Endothelial cell of umbilical vein (primary cell): Measurements from ENCODE around the gene RAB1A. TPM values are rescaled to one million over a fixed set of nuclear protein-coding genes. Genes with fewer than 3 reads are reported as not detected.

Source experiments
- BruUV-seq: library from RNA; stranded (reverse); fragments of 400-500 nt; replicated peaks from 2 replicates; lab custom pipeline; 2021; lab: Mats Ljungman, UMichigan
- CTCF ChIA-PET: fragments of 300-600, 350-600 bp; sonication (Branson Sonifier 250); formaldehyde crosslinking; loops from one replicate; lab custom pipeline; 2021; ENCODE audit warnings: antibody characterized with exemption, inconsistent platforms; lab: Charles Lee
- POLR2A ChIA-PET: fragments of 300-600, 350-600 bp; sonication (Branson Sonifier 250); formaldehyde crosslinking; loops from one replicate; lab custom pipeline; 2021; ENCODE audit warnings: antibody characterized with exemption, inconsistent platforms; lab: Charles Lee
- DNase-seq: peaks from one replicate; pipeline ENCODE4 v3.0.0-alpha.2; 2011; ENCODE audit warnings: low read depth, low spot score
- FAIRE-seq: peaks from 2 replicates; lab custom pipeline; 2011; peaks lifted over from hg19 to GRCh38; lab: Jason Lieb, UNC
- H2AFZ ChIP-seq: 2 replicates; pipeline ENCODE4 v1.6.0; 2012; ENCODE audit warnings: low read depth, low read length, control low read depth, inconsistent platforms
- H3K27ac ChIP-seq: 2 replicates; pipeline ENCODE4 v1.5.1; 2011; ENCODE audit warnings: low read depth, mild to moderate bottlenecking, control low read depth, low read length, moderate library complexity; ENCODE audit not compliant: insufficient read depth
- H3K27me3 ChIP-seq, 2 experiments: 2 replicates each; pipeline versions ENCODE4 v1.6.0 to v1.6.1; 2011; ENCODE audit warnings: low read length in 2 of 2, mixed read lengths in 1 of 2; ENCODE audit not compliant: control insufficient read depth in 2 of 2, insufficient read depth in 2 of 2
- H3K36me3 ChIP-seq, 2 experiments: 2 replicates in 1 of 2; 3 replicates in 1 of 2; pipeline ENCODE4 v1.5.1; 2011; ENCODE audit warnings: low read length in 2 of 2, mild to moderate bottlenecking in 1 of 2, moderate library complexity in 1 of 2; ENCODE audit not compliant: control insufficient read depth in 2 of 2, insufficient read depth in 2 of 2; ENCODE audit errors: extremely low read depth in 1 of 2
- H3K4me1 ChIP-seq: 3 replicates; pipeline ENCODE4 v1.5.1; 2011; ENCODE audit warnings: mild to moderate bottlenecking, low read length; ENCODE audit not compliant: control insufficient read depth, insufficient read depth; ENCODE audit errors: extremely low read depth
- H3K4me2 ChIP-seq: 2 replicates; pipeline ENCODE4 v1.6.1; 2011; ENCODE audit warnings: low read length, control low read depth, mixed read lengths; ENCODE audit not compliant: insufficient read depth
- H3K4me3 ChIP-seq, 3 experiments: fragments of 200-600 bp in 1 of 3; sonication (generic), shearing (Covaris generic) in 1 of 3; replicated peaks in 1 of 3; 2 replicates each; pipeline ENCODE4 v1.5.1; 2011 to 2016; ENCODE audit warnings: control low read depth in 3 of 3, low read length in 3 of 3, mild to moderate bottlenecking in 2 of 3, inconsistent platforms in 1 of 3, low read depth in 1 of 3, moderate library complexity in 1 of 3; ENCODE audit not compliant: insufficient read depth in 1 of 3
- H3K79me2 ChIP-seq: 2 replicates; pipeline ENCODE4 v1.6.0; 2012; ENCODE audit warnings: low read length, inconsistent platforms; ENCODE audit not compliant: control insufficient read depth, insufficient read depth
- H3K9ac ChIP-seq: replicated peaks from 2 replicates; pipeline ENCODE3; 2011; ENCODE audit warnings: low read length, control low read depth; ENCODE audit not compliant: insufficient read depth; ENCODE audit errors: extremely low read depth
- H3K9me1 ChIP-seq: replicated peaks from 3 replicates; pipeline ENCODE4 v1.6.0; 2011; ENCODE audit warnings: mild to moderate bottlenecking, low read length; ENCODE audit not compliant: control insufficient read depth, insufficient read depth; ENCODE audit errors: extremely low read depth
- H3K9me3 ChIP-seq: replicated peaks from 2 replicates; pipeline ENCODE4 v1.5.1; 2012; ENCODE audit warnings: low read length, inconsistent platforms; ENCODE audit not compliant: control insufficient read depth, insufficient read depth
- H4K20me1 ChIP-seq: replicated peaks from 2 replicates; pipeline ENCODE3; 2011; ENCODE audit warnings: mild to moderate bottlenecking, low read length; ENCODE audit not compliant: control insufficient read depth, insufficient read depth; ENCODE audit errors: extremely low read depth
- EZH2 ChIP-seq: IDR thresholded peaks from 2 replicates; pipeline ENCODE4 v1.6.1; 2012; ENCODE audit warnings: borderline replicate concordance, low read depth, mild to moderate bottlenecking, moderate library complexity, low read length, inconsistent platforms; ENCODE audit not compliant: severe bottlenecking
- FOS ChIP-seq: IDR thresholded peaks from 2 replicates; pipeline ENCODE4 v1.6.1; 2011; ENCODE audit warnings: mild to moderate bottlenecking, low read length, moderate library complexity, borderline replicate concordance; ENCODE audit not compliant: insufficient read depth
- GATA2 ChIP-seq: IDR thresholded peaks from 2 replicates; pipeline ENCODE4 v1.7.0; 2011; ENCODE audit warnings: low read depth, mild to moderate bottlenecking, moderate library complexity, mixed read lengths, low read length; ENCODE audit not compliant: insufficient read length, insufficient read depth
- JUN ChIP-seq: IDR thresholded peaks from 2 replicates; pipeline ENCODE4 v1.6.1; 2011; ENCODE audit warnings: borderline replicate concordance, low read depth; ENCODE audit not compliant: insufficient read length, insufficient read depth
- MYC ChIP-seq: IDR thresholded peaks from one replicate; pipeline ENCODE4 v1.6.1; 2011; ENCODE audit warnings: mild to moderate bottlenecking, low read depth, low read length
- POLR2A ChIP-seq: IDR thresholded peaks from 2 replicates; pipeline ENCODE4 v1.6.1; 2012; ENCODE audit warnings: low read depth, mild to moderate bottlenecking, control low read depth, low read length
- POLR2AphosphoS5 ChIP-seq: IDR thresholded peaks from 2 replicates; pipeline ENCODE4 v1.6.1; 2012; ENCODE audit warnings: low read depth, mild to moderate bottlenecking, control low read depth, low read length, moderate library complexity; ENCODE audit not compliant: insufficient read depth
- dilution Hi-C: fragments of 300-500 bp; cut with MboI; formaldehyde crosslinking; loops from one replicate; pipeline ENCODE4 v1.15.0; 2019; ENCODE audit warnings: low sequenced_read_pairs; ENCODE audit not compliant: extremely low pct_ligation_motif_present
- intact Hi-C: fragments of 100-400 bp; cut with micrococcal nuclease; formaldehyde crosslinking; loops from one replicate; pipeline ENCODE4 v1.10.0; 2022
- polyA plus RNA-seq, 4 experiments: library from polyadenylated mRNA; depleted of rRNA in 3 of 4; stranded (reverse) in 3 of 4; unstranded in 1 of 4; fragments of >200 nt; gene quantifications; 2 replicates each; pipeline versions ENCODE4 v1.2.1 to v1.2.3, GENCODE V29; 2011 to 2012; ENCODE audit warnings: missing spikeins in 1 of 4
- total RNA-seq: library from RNA; stranded (reverse); gene quantifications from 2 replicates; pipeline ENCODE4 v1.2.3, GENCODE V29; 2021
- TF ChIP-seq, protein P1 (sequence below): IDR thresholded peaks from 2 replicates; pipeline ENCODE4 v1.6.1; 2011; ENCODE audit not compliant: insufficient read depth, insufficient read length

RAB1A gene
- total and polyA plus RNA-seq, 2 donors (not counting 3 experiments of a cell fraction or from before 2014, with no cell fraction given) = 121 to 176 TPM

DNA sequence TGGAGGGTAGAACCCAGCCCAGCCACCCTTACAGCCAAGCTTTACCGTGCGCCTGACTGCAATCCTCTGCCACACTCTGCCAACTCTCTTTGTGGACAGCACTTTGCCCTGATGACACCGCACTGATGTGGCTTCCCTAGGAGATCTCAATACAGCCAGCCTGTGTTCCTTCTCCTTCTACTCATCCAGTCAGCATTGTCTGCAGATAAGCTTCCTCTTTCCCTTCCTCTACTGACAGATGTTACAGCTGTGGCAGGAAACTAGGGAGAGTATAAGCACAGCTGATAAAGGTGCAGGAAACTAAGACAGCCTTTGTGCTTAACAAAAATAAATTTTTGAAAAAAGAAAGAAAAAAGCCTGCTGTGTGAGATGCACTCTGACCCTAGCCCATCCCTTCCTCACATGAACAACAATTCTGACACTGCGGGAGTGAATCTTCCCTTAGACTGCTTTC is 48.6 kb downstream of the RAB1A start:
- peak; percentile 72 for FAIRE-seq
- ChIA-PET POLR2A (interaction anchor here (0.6 to 1.0 kb wide), 2 partner anchors 22 to 98 kb away, joined by 3 to 10 read pairs; no protein-coding TSS in a partner anchor), CTCF (interaction anchor here (0.6 to 2.1 kb wide), 6 partner anchors 16 to 164 kb away, joined by 3 to 9 read pairs (median 5); partner anchors contain the start of gene RAB1A)
- Histone ChIP-seq H3K79me2 (peaks cover 2% of the 10 kb centered on the region), H3K27me3 (no peaks in the 10 kb centered on the region), H3K9me1 (no peaks in the 10 kb centered on the region), H3K4me3 (no peak overlapping the region), H3K4me2 (no peak overlapping the region), H3K4me1 (peaks cover 17% of the 10 kb centered on the region), H3K9me3 (no peaks in the 10 kb centered on the region), H3K27ac (peak overlapping the region; percentile 37), H4K20me1 (no peaks in the 10 kb centered on the region), H2AFZ (no peak overlapping the region), H3K9ac (no peak overlapping the region), H3K36me3 (peaks cover 25 to 29% of the 10 kb centered on the region in 2 experiments)
- dilution Hi-C loops (no loop called here), intact Hi-C loops (loop anchor here (1.0 kb wide), 1 partner anchor 49 kb away; the partner anchor contains the start of gene RAB1A)
- TF ChIP-seq, protein P1, sequence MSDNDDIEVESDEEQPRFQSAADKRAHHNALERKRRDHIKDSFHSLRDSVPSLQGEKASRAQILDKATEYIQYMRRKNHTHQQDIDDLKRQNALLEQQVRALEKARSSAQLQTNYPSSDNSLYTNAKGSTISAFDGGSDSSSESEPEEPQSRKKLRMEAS = no peak
- TF ChIP-seq POLR2AphosphoS5 = peak; percentile 67
- peak; percentile 63 for TF ChIP-seq POLR2A
- TF ChIP-seq JUN = peak; percentile 39
- TF ChIP-seq FOS = peak; percentile 82
- TF ChIP-seq GATA2 = peak; percentile 96
- no peak for TF ChIP-seq MYC
- TF ChIP-seq EZH2 = no peak
- BruUV-seq = no TSS peak
- peak; percentile 84 for DNase-seq
